Lower leg skin (tissue), 3 donors: Measurements from ENCODE around the gene CEMIP2.

Experiments
- CTCF ChIP-seq, 3 donors: fragments of 450-650 bp; IDR thresholded peaks; one replicate each; pipeline ENCODE4 v1.5.1; 2016; ENCODE audit warnings: antibody characterized with exemption in 3 of 3, mild to moderate bottlenecking in 3 of 3, moderate library complexity in 2 of 3
- POLR2A ChIP-seq, 2 donors: fragments of 450-650 bp; IDR thresholded peaks; one replicate each; pipeline ENCODE4 v1.6.1; 2016 to 2017; ENCODE audit warnings: antibody characterized with exemption in 2 of 2, mild to moderate bottlenecking in 1 of 2, moderate library complexity in 1 of 2

- TF ChIP-seq CTCF (IDR thresholded peaks at IDR 0.05) (no peak), POLR2A (IDR thresholded peaks at IDR 0.05) (no peak)
These were observed 6.4 kb downstream of the CEMIP2 start for GRCh38 chr9:71761938-71762353.
